K562 (cell line): ENCODE results near the gene B3GAT3. TPM values are rescaled to one million over a fixed set of nuclear protein-coding genes. Genes with fewer than 3 reads are reported as not detected.

Source experiments
- CCAR2 ChIP-seq: fragments of 200-400 bp; formaldehyde crosslinking; IDR thresholded peaks from 2 replicates; pipeline ENCODE4 v1.6.1; 2017; ENCODE audit warnings: mild to moderate bottlenecking, low read depth, low read length
- FOS ChIP-seq: IDR thresholded peaks from 3 replicates; pipeline ENCODE4 v1.6.1; 2011; ENCODE audit not compliant: insufficient read length; ENCODE audit errors: extremely low read depth
- GTF2B ChIP-seq: IDR thresholded peaks from 2 replicates; pipeline ENCODE4 v1.6.1; 2011; ENCODE audit not compliant: insufficient read length; ENCODE audit errors: extremely low read depth
- MAZ ChIP-seq, 2 experiments: fragments of 450-650 bp in 1 of 2; sonication (generic) in 1 of 2; formaldehyde crosslinking; IDR thresholded peaks in 1 of 2; conservative IDR thresholded peaks in 1 of 2; 2 replicates each; pipeline versions ENCODE4 v1.4.0 to v1.5.0; 2020; ENCODE audit warnings: mild to moderate bottlenecking in 1 of 2, missing genetic modification reagents in 1 of 2
- NFE2L1 ChIP-seq: fragments of 450-650 bp; IDR thresholded peaks from 2 replicates; pipeline ENCODE4 v1.6.1; 2016; ENCODE audit warnings: missing genetic modification characterization, low read depth, mild to moderate bottlenecking, missing compliant biosample characterization, moderate library complexity, borderline replicate concordance
- POLR3G ChIP-seq: IDR thresholded peaks from 2 replicates; pipeline ENCODE4 v1.6.1; 2011; ENCODE audit not compliant: insufficient read length, insufficient replicate concordance; ENCODE audit errors: extremely low read depth
- PRMT5 ChIP-seq: sonication (generic); formaldehyde crosslinking; IDR thresholded peaks from 2 replicates; pipeline ENCODE4 v1.5.0; 2020; ENCODE audit warnings: missing genetic modification reagents
- RBM22 ChIP-seq: fragments of 200-400 bp; formaldehyde crosslinking; IDR thresholded peaks from 2 replicates; pipeline ENCODE4 v1.6.1; 2018; ENCODE audit warnings: low read length, low read depth; ENCODE audit not compliant: poor library complexity, severe bottlenecking
- RFX1 ChIP-seq: fragments of 450-650 bp; IDR thresholded peaks from 2 replicates; pipeline ENCODE4 v1.6.1; 2016; ENCODE audit warnings: mild to moderate bottlenecking, moderate library complexity
- SAP30 ChIP-seq: fragments of 200-600 bp; sonication (generic); IDR thresholded peaks from 2 replicates; pipeline ENCODE4 v1.6.1; 2012; ENCODE audit warnings: borderline replicate concordance, low read depth, mild to moderate bottlenecking, moderate library complexity, low read length, control low read depth, inconsistent platforms; ENCODE audit not compliant: insufficient read depth, poor library complexity, severe bottlenecking
- SMARCE1 ChIP-seq: fragments of 450-650 bp; IDR thresholded peaks from 2 replicates; pipeline ENCODE4 v1.7.1; 2016; ENCODE audit warnings: mild to moderate bottlenecking
- SP1 ChIP-seq: sonication (generic); formaldehyde crosslinking; IDR thresholded peaks from 2 replicates; pipeline ENCODE4 v1.8.1; 2022; ENCODE audit warnings: mild to moderate bottlenecking, missing genetic modification reagents
- TEAD1 ChIP-seq, 2 experiments: fragments of 450-650 bp in 1 of 2; sonication (generic) in 1 of 2; formaldehyde crosslinking; IDR thresholded peaks; 2 replicates each; pipeline versions ENCODE4 v1.4.0 to v1.8.0; 2020 to 2022; ENCODE audit warnings: mild to moderate bottlenecking in 2 of 2, missing genetic modification reagents in 1 of 2
- ZBTB43 ChIP-seq: sonication (generic); formaldehyde crosslinking; IDR thresholded peaks from 2 replicates; pipeline ENCODE4 v1.8.0; 2023; ENCODE audit warnings: mild to moderate bottlenecking, missing genetic modification reagents
- ZNF134 ChIP-seq: fragments of 250-450 bp; sonication (Bioruptor Pico); conservative IDR thresholded peaks from 2 replicates; pipeline ENCODE4 v1.4.0; 2020
- ZNF277 ChIP-seq: fragments of 250-450 bp; sonication (Bioruptor Pico); IDR thresholded peaks from 2 replicates; pipeline ENCODE4 v1.8.0; 2022; ENCODE audit warnings: inconsistent platforms, mild to moderate bottlenecking, moderate library complexity, borderline replicate concordance
- ZNF354B ChIP-seq: fragments of 250-450 bp; sonication (Bioruptor Pico); IDR thresholded peaks from 2 replicates; pipeline ENCODE4 v1.4.0; 2020
- ZNF408 ChIP-seq: fragments of 250-450 bp; sonication (Bioruptor Pico); IDR thresholded peaks from 2 replicates; pipeline ENCODE4 v1.4.0; 2020; ENCODE audit warnings: low read depth, mild to moderate bottlenecking, moderate library complexity
- ZNF830 ChIP-seq: fragments of 250-450 bp; sonication (Bioruptor Pico); IDR thresholded peaks from 2 replicates; pipeline ENCODE4 v1.5.0; 2021; ENCODE audit warnings: mild to moderate bottlenecking
- ZZZ3 ChIP-seq: fragments of 450-650 bp; IDR thresholded peaks from 2 replicates; pipeline ENCODE4 v1.6.1; 2016; ENCODE audit warnings: antibody characterized with exemption, mild to moderate bottlenecking, moderate library complexity
- polyA plus RNA-seq, 8 experiments: library from polyadenylated mRNA; depleted of rRNA in 4 of 8; stranded (reverse) in 5 of 8; unstranded in 3 of 8; fragments of >200 nt; fragmentation: Nextera tagmentation in 2 of 8; fragmentation: Illumina TruSeq in 1 of 8; extraction: Ambion mirVana in 2 of 8; extraction: Trizol in 1 of 8; gene quantifications; 2 replicates each; pipeline versions ENCODE4 v1.2.1 to v1.2.3, GENCODE V29; 2011 to 2014; ENCODE audit warnings: inconsistent platforms in 1 of 8, missing spikeins in 1 of 8
- total RNA-seq, 7 experiments: library from RNA; depleted of rRNA in 6 of 7; stranded (reverse); fragments of >200 nt in 6 of 7; fragmentation: Illumina TruSeq in 2 of 7; extraction: Trizol in 2 of 7; gene quantifications; 2 replicates each; pipeline versions ENCODE4 v1.2.1 to v1.2.3, GENCODE V29; 2011 to 2021; ENCODE audit warnings: low replicate concordance in 1 of 7
- TF ChIP-seq, protein P1 (sequence below): fragments of 250-450 bp; sonication (Bioruptor Pico); IDR thresholded peaks from 2 replicates; pipeline ENCODE4 v1.8.0; 2021; ENCODE audit warnings: mild to moderate bottlenecking, moderate library complexity
- TF ChIP-seq, protein P2 (sequence below): fragments of 450-650 bp; formaldehyde crosslinking; IDR thresholded peaks from 2 replicates; pipeline ENCODE4 v1.4.0; 2020; ENCODE audit warnings: mild to moderate bottlenecking

The B3GAT3 gene
- total and polyA plus RNA-seq, 9 of the 15 experiments (the other 6 are each of a cell fraction or from before 2014, with no cell fraction given): 0.30 to 64.0 (median 21.4) TPM

- TF ChIP-seq CCAR2 (no peak; the same call in 1 of the 2 replicates), SMARCE1 (no peak; the same call in 1 of the 2 replicates), ZBTB43 (0 out of 2 replicates have a peak, but pooled peaks have one; percentile 33), ZZZ3 (no peak), MAZ (CRISPR knock-in tag; conservative IDR thresholded peaks at IDR 0.05 in 1 of 2, IDR thresholded peaks at IDR 0.05 in 1 of 2) (peak; percentile 70 to 91), FOS (peak; percentile 87), ZNF134 (CRISPR knock-in tag) (no peak), POLR3G (no peak), ZNF830 (CRISPR knock-in tag) (no peak), GTF2B (no peak), TEAD1 (CRISPR knock-in tag; IDR thresholded peaks at IDR 0.05) (0 out of 4 replicates have a peak, but pooled peaks have one; percentile 34 to 36), NFE2L1 (no peak), ZNF354B (no peak), RFX1 (peak; percentile 45; the same call in 1 of the 2 replicates), ZNF277 (CRISPR knock-in tag) (no peak), PRMT5 (CRISPR knock-in tag) (no peak), ZNF408 (CRISPR knock-in tag) (no peak), SP1 (CRISPR knock-in tag) (peak; percentile 99), SAP30 (peak; percentile 63), RBM22 (no peak)
- TF ChIP-seq, protein P1, sequence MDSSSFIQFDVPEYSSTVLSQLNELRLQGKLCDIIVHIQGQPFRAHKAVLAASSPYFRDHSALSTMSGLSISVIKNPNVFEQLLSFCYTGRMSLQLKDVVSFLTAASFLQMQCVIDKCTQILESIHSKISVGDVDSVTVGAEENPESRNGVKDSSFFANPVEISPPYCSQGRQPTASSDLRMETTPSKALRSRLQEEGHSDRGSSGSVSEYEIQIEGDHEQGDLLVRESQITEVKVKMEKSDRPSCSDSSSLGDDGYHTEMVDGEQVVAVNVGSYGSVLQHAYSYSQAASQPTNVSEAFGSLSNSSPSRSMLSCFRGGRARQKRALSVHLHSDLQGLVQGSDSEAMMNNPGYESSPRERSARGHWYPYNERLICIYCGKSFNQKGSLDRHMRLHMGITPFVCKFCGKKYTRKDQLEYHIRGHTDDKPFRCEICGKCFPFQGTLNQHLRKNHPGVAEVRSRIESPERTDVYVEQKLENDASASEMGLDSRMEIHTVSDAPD: 0 out of 2 replicates have a peak, but pooled peaks have one; percentile 16
- TF ChIP-seq, protein P2, sequence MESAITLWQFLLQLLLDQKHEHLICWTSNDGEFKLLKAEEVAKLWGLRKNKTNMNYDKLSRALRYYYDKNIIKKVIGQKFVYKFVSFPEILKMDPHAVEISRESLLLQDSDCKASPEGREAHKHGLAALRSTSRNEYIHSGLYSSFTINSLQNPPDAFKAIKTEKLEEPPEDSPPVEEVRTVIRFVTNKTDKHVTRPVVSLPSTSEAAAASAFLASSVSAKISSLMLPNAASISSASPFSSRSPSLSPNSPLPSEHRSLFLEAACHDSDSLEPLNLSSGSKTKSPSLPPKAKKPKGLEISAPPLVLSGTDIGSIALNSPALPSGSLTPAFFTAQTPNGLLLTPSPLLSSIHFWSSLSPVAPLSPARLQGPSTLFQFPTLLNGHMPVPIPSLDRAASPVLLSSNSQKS: no peak
These were observed 30.2 kb downstream of the B3GAT3 start, which contains the start of gene TUT1 (continued) for GRCh38 chr11:62591448-62592145.
